ENCODE measurements around the gene ACER1.

DNA sequence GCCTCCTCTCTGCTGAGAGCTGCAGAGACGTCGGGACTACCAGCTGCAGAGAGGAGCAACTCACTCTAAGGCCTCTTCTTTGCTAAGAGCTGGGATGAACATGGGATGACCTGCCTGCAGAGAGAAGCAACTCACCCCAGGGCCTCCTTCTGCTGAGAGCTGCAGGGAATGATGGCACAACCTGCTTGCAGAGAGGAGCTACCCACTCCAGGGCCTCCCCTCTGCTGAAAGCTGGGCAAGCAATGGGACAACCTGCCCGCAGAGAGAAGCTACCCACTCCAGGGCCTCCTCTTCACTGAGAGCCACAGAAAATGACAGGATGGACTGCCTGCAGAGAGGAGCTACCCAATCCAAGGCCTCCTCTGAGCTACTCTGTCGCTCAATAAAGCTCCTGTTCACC lies 46.7 kb downstream of the ACER1 start:
- TF ChIP-seq, protein P1, sequence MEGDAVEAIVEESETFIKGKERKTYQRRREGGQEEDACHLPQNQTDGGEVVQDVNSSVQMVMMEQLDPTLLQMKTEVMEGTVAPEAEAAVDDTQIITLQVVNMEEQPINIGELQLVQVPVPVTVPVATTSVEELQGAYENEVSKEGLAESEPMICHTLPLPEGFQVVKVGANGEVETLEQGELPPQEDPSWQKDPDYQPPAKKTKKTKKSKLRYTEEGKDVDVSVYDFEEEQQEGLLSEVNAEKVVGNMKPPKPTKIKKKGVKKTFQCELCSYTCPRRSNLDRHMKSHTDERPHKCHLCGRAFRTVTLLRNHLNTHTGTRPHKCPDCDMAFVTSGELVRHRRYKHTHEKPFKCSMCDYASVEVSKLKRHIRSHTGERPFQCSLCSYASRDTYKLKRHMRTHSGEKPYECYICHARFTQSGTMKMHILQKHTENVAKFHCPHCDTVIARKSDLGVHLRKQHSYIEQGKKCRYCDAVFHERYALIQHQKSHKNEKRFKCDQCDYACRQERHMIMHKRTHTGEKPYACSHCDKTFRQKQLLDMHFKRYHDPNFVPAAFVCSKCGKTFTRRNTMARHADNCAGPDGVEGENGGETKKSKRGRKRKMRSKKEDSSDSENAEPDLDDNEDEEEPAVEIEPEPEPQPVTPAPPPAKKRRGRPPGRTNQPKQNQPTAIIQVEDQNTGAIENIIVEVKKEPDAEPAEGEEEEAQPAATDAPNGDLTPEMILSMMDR (optimal IDR thresholded peaks at IDR 0.05 in 1 of 3, IDR thresholded peaks at IDR 0.05 in 1 of 3, conservative IDR thresholded peaks at IDR 0.05 in 1 of 3; ENCODE audit: extremely low read depth in 1 of 3, insufficient read depth in 2 of 3, low read length in 3 of 3), result no peak
- no peak for TF ChIP-seq EZH2 (IDR thresholded peaks at IDR 0.05; ENCODE audit: low read length)

Data from keratinocyte (primary cell).